Activated T-helper 9 cell treated with anti-CD3 and anti-CD28 coated beads, Interleukin-2, amount 50 U/mL, for 16 hours (primary cell): ENCODE measurements around the gene CYP26A1.

Experiments
- DNase-seq: peaks from one replicate; pipeline ENCODE4 v3.0.0-alpha.2; 2020; ENCODE audit warnings: low read depth

Gene CYP26A1

DNA sequence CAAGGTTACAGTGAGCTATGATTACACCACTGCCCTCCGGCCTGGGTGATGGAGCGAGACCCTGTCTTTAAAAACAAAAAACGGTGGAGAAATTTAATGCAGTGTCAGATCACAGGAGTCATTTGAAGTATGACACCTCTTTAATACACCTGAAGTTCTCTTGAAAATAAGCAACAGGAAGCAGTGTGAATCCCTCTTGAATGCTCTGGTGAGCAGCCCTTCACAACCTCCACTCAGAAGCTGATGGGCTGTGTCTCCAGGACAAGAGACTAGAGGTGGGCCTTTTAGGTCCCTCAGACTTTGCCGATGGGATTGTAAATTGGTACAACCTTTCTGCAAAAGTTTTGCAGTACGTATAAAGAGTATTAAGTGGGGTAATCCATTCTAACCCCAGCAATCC lies 50.1 kb downstream of the CYP26A1 start:
- no peak for DNase-seq

DNA sequence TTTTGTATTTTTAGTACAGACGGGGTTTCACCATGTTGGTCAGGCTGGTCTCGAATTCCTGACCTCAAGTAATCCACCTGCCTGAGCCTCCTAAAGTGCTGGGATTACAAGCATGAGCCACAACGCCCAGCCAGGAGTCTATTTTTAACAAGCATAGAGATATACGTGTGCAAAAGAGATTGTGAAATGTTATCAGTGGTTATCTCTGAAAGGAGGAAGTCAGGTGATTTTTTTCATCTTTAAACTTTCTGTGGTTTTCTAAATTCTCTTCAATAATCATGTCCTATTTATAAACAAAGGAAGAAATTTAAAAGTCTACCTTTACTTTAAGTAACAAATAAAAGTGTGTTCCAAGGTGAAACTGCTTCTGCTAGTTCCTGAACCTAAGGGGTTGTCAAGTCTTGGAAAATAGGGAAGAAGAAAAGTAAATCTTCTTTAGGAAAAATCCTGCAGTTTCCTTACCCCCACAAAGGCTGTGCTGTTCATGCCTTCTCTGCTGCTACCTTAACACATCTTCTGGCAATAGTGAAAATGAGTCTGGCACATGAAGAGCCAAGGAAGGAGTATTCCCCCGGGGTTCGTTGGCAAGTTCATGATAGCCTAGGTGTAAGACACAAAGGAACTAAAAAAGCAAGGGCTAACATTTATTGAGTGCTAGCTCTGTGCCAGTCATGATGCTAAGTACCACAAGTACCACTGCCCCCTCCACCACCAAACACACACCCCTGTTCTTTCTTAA lies 51.1 kb downstream of the CYP26A1 start:
- DNase-seq, result no peak

- DNase-seq, result no peak
These were observed 52.3 kb downstream of the CYP26A1 start for GRCh38 chr10:93125966-93126365.

- no peak for DNase-seq
These were observed 52.9 kb downstream of the CYP26A1 start for GRCh38 chr10:93126483-93127052.
